Fibroblast of lung (primary cell): ENCODE results near the gene HNF4A. TPM values are rescaled to one million over a fixed set of nuclear protein-coding genes. Genes with fewer than 3 reads are reported as not detected.
A peak's percentile ranks its signal among the peaks of the same experiment; 100 is the strongest.

Experiments used
- DNase-seq, 2 donors: peaks; one replicate each; pipeline versions ENCODE4 v3.0.0 to v3.0.0-alpha.2; 2010; ENCODE audit warnings: low read depth in 2 of 2
- H2AFZ ChIP-seq: 2 replicates; pipeline ENCODE4 v1.5.1; 2012; ENCODE audit warnings: low read length, control low read depth, inconsistent platforms
- H3K27ac ChIP-seq: 2 replicates; pipeline ENCODE4 v1.5.1; 2011; ENCODE audit warnings: low read length, control low read depth; ENCODE audit not compliant: insufficient read depth
- H3K27me3 ChIP-seq: 2 replicates; pipeline ENCODE4 v1.5.1; 2011; ENCODE audit warnings: mild to moderate bottlenecking, low read length; ENCODE audit not compliant: control insufficient read depth, insufficient read depth
- H3K36me3 ChIP-seq: 2 replicates; pipeline ENCODE4 v1.5.1; 2011; ENCODE audit warnings: low read length; ENCODE audit not compliant: control insufficient read depth, insufficient read depth
- H3K4me1 ChIP-seq: 2 replicates; pipeline ENCODE4 v1.5.1; 2011; ENCODE audit warnings: low read length; ENCODE audit not compliant: control insufficient read depth, insufficient read depth; ENCODE audit errors: extremely low read depth
- H3K4me2 ChIP-seq: 2 replicates; pipeline ENCODE4 v1.5.1; 2011; ENCODE audit warnings: low read length, control low read depth; ENCODE audit not compliant: insufficient read depth; ENCODE audit errors: extremely low read depth
- H3K4me3 ChIP-seq, 4 experiments: fragments of 200-600 bp in 1 of 4; sonication (generic) in 1 of 4; replicated peaks in 1 of 4; 2 replicates each; pipeline ENCODE4 v1.5.1; 2011 to 2016; ENCODE audit warnings: low read length in 4 of 4, low read depth in 3 of 4, mild to moderate bottlenecking in 3 of 4, control low read depth in 2 of 4, inconsistent platforms in 1 of 4, mixed read lengths in 1 of 4; ENCODE audit not compliant: insufficient read depth in 1 of 4; ENCODE audit errors: control extremely low read depth in 1 of 4
- H3K79me2 ChIP-seq: 2 replicates; pipeline ENCODE4 v1.5.1; 2012; ENCODE audit warnings: mild to moderate bottlenecking, low read length, inconsistent platforms; ENCODE audit not compliant: control insufficient read depth, insufficient read depth
- H3K9ac ChIP-seq: 2 replicates; pipeline ENCODE4 v1.5.1; 2011; ENCODE audit warnings: mild to moderate bottlenecking, low read length, control low read depth; ENCODE audit not compliant: insufficient read depth
- H3K9me3 ChIP-seq: 2 replicates; pipeline ENCODE4 v1.5.1; 2012; ENCODE audit warnings: low read depth, low read length; ENCODE audit not compliant: control insufficient read depth, insufficient read depth
- H4K20me1 ChIP-seq: 2 replicates; pipeline ENCODE4 v1.5.1; 2011; ENCODE audit warnings: low read length; ENCODE audit not compliant: control insufficient read depth, insufficient read depth; ENCODE audit errors: extremely low read depth
- EZH2 ChIP-seq: IDR thresholded peaks from 2 replicates; pipeline ENCODE4 v1.5.1; 2012; ENCODE audit warnings: low read length, control low read depth, mild to moderate bottlenecking; ENCODE audit errors: missing control alignments
- polyA plus RNA-seq, 2 donors: library from polyadenylated mRNA; depleted of rRNA in 1 of 2; stranded (reverse) in 1 of 2; unstranded in 1 of 2; fragments of >200 nt; gene quantifications; 2 replicates each; pipeline ENCODE4 v1.2.1, GENCODE V29; 2011 to 2012; ENCODE audit warnings: missing spikeins in 1 of 2
- total RNA-seq: library from RNA; depleted of rRNA; stranded (reverse); fragments of >200 nt; gene quantifications from 2 replicates; pipeline ENCODE4 v1.2.1, GENCODE V29; 2014
- TF ChIP-seq, protein P1 (sequence below), 2 donors: IDR thresholded peaks in 1 of 2; conservative IDR thresholded peaks in 1 of 2; 1 replicate in 1 of 2; 2 replicates in 1 of 2; pipeline ENCODE4 v1.5.1; 2011 to 2012; ENCODE audit warnings: low read length in 2 of 2, control low read depth in 1 of 2, inconsistent platforms in 1 of 2, low read depth in 1 of 2, mild to moderate bottlenecking in 1 of 2

The HNF4A gene
- total and polyA plus RNA-seq, 2 donors (not counting 1 experiment from before 2014, with no cell fraction given): not detected

DNA sequence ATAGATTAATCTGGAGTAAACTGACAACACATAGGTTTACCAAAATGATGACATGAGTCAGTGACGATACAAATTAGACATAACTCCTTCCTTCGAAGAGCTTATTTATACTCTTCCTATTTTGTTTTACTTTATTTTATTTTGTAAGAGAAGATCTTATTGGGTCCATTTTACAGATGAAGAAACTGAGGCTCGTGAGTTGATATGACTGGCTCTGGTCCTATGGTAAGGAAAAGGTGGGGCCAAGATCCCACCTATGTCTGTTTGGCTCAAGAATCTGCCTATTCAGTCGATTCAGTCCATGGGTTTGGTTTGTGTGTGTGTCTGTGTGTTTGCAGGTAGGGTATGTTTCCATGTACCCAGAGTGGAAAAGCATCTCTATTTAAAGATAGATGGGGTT lies 27.1 kb upstream of the HNF4A start:
- Histone ChIP-seq H3K36me3 (no peaks in the 10 kb centered on the region), H3K27ac (no peak overlapping the region), H3K27me3 (peaks cover 3% of the 10 kb centered on the region), H3K4me1 (no peaks in the 10 kb centered on the region), H2AFZ (no peak overlapping the region), H3K9ac (no peak overlapping the region), H3K9me3 (no peaks in the 10 kb centered on the region), H3K4me2 (no peak overlapping the region), H3K79me2 (no peaks in the 10 kb centered on the region), H3K4me3 (no peak overlapping the region), H4K20me1 (no peaks in the 10 kb centered on the region)
- DNase-seq: no peak
- TF ChIP-seq, protein P1, sequence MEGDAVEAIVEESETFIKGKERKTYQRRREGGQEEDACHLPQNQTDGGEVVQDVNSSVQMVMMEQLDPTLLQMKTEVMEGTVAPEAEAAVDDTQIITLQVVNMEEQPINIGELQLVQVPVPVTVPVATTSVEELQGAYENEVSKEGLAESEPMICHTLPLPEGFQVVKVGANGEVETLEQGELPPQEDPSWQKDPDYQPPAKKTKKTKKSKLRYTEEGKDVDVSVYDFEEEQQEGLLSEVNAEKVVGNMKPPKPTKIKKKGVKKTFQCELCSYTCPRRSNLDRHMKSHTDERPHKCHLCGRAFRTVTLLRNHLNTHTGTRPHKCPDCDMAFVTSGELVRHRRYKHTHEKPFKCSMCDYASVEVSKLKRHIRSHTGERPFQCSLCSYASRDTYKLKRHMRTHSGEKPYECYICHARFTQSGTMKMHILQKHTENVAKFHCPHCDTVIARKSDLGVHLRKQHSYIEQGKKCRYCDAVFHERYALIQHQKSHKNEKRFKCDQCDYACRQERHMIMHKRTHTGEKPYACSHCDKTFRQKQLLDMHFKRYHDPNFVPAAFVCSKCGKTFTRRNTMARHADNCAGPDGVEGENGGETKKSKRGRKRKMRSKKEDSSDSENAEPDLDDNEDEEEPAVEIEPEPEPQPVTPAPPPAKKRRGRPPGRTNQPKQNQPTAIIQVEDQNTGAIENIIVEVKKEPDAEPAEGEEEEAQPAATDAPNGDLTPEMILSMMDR (conservative IDR thresholded peaks at IDR 0.05 in 1 of 2, IDR thresholded peaks at IDR 0.05 in 1 of 2; ENCODE audit: low read depth in 1 of 2, low read length in 2 of 2): no peak
- TF ChIP-seq EZH2: no peak

DNA sequence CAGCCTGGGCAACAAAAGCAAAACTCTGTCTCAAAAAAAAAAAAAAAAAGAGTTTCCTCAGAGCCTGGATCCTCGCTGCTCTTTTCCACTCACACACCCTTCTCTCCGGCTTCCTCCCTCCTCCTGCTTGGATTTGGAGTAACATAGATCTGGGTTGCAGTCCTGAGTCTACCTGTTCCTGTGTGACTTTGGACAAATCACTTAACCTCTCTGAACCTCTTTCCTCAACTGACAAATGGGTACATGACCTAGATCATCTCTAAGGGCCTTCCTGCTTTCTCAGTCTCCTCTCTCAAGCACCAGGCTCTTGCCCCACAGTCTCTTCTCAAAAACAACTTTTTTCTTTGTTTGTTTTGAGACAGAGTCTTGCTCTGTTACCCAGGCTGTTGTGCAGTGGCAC lies 24.3 kb upstream of the HNF4A start:
- H4K20me1 ChIP-seq: no peaks in the 10 kb centered on the region
- no peak overlapping the region for H2AFZ ChIP-seq
- DNase-seq: no peak
- no peak overlapping the region for H3K4me2 ChIP-seq
- no peak overlapping the region for H3K27ac ChIP-seq
- H3K79me2 ChIP-seq: no peaks in the 10 kb centered on the region
- H3K9ac ChIP-seq: no peak overlapping the region
- no peak for TF ChIP-seq EZH2
- TF ChIP-seq, protein P1 (conservative IDR thresholded peaks at IDR 0.05 in 1 of 2, IDR thresholded peaks at IDR 0.05 in 1 of 2; ENCODE audit: low read depth in 1 of 2, low read length in 2 of 2): no peak
- peaks cover 3% of the 10 kb centered on the region for H3K27me3 ChIP-seq
- no peak overlapping the region for H3K4me3 ChIP-seq
- H3K9me3 ChIP-seq: no peaks in the 10 kb centered on the region
- H3K4me1 ChIP-seq: no peaks in the 10 kb centered on the region
- no peaks in the 10 kb centered on the region for H3K36me3 ChIP-seq

DNA sequence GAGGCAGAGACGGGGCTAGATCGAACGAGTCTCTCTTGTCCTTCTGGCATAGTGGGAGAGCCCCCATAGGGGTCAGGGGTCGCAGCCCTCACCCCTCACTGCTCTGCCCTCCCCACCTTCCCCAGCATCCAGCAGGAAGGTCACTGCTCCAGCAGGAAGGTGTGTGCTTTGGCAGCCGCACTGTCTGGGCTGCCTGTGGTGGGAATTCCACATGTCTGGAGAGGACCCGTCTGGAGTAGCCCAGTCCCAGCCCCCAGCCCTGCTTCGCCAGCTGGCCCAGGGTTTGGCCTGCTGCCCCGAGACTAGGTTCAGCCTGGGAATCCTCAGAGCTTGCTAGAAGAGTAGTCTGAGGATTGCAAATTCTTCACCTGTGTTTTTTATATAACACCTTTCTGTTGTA lies 21.2 kb upstream of the HNF4A start:
- peak in 1 of 2 donors; percentile 23 for DNase-seq
- Histone ChIP-seq H3K4me2 (no peak overlapping the region), H3K27me3 (peaks cover 3% of the 10 kb centered on the region), H3K4me3 (no peak overlapping the region), H3K79me2 (no peaks in the 10 kb centered on the region), H4K20me1 (no peaks in the 10 kb centered on the region), H3K4me1 (no peaks in the 10 kb centered on the region), H3K9ac (no peak overlapping the region), H3K36me3 (no peaks in the 10 kb centered on the region), H3K27ac (no peak overlapping the region), H3K9me3 (no peaks in the 10 kb centered on the region), H2AFZ (no peak overlapping the region)
- no peak for TF ChIP-seq EZH2
- TF ChIP-seq, protein P1 (conservative IDR thresholded peaks at IDR 0.05 in 1 of 2, IDR thresholded peaks at IDR 0.05 in 1 of 2; ENCODE audit: low read depth in 1 of 2, low read length in 2 of 2): no peak
